SK-N-SH (cell line): ENCODE results near the gene IGSF9B. TPM values are rescaled to one million over a fixed set of nuclear protein-coding genes. Genes with fewer than 3 reads are reported as not detected.

ENCODE experiments used
- CTCF ChIA-PET: fragments of 300-600, 350-600 bp; formaldehyde crosslinking; extraction: SDS; loops from one replicate; lab custom pipeline; 2021; lab: Yijun Ruan, JAX
- POLR2A ChIA-PET: fragments of 350-600 bp; sonication (Branson Sonifier 250); formaldehyde crosslinking; extraction: SDS; loops from one replicate; lab custom pipeline; 2020; ENCODE audit warnings: antibody characterized with exemption, inconsistent platforms; lab: Yijun Ruan, JAX
- DNase-seq: peaks from one replicate; pipeline ENCODE4 v3.0.0; 2012
- H2AFZ ChIP-seq: fragments of 200-600 bp; sonication (generic); 2 replicates; pipeline ENCODE4 v1.8.1; 2016; ENCODE audit warnings: antibody characterized with exemption, mild to moderate bottlenecking, low read depth
- H3F3A ChIP-seq: fragments of 200-600 bp; sonication (generic); replicated peaks from 2 replicates; pipeline ENCODE3; 2016; ENCODE audit warnings: antibody characterized with exemption, mild to moderate bottlenecking; ENCODE audit not compliant: insufficient read depth
- H3K27ac ChIP-seq, 2 experiments: fragments of 200-500 bp in 1 of 2; fragments of 200-600 bp in 1 of 2; sonication (Bioruptor generic) in 1 of 2; sonication (generic), shearing (Covaris generic) in 1 of 2; 2 replicates each; pipeline versions ENCODE4 v1.5.1 to v1.6.1; 2014 to 2016; ENCODE audit warnings: low read depth in 2 of 2, inconsistent platforms in 1 of 2, low read length in 1 of 2, mild to moderate bottlenecking in 1 of 2, mixed read lengths in 1 of 2
- H3K27me3 ChIP-seq: fragments of 200-600 bp; sonication (generic), shearing (Covaris generic); 2 replicates; pipeline ENCODE4 v1.6.1; 2016; ENCODE audit warnings: mixed run types; ENCODE audit not compliant: insufficient read depth
- H3K36me3 ChIP-seq, 2 experiments: fragments of 200-500 bp in 1 of 2; fragments of 200-600 bp in 1 of 2; sonication (Bioruptor generic) in 1 of 2; sonication (generic) in 1 of 2; replicated peaks in 1 of 2; 2 replicates each; pipeline versions ENCODE3 to v1.5.1; 2014 to 2016; ENCODE audit warnings: low read length in 1 of 2, mild to moderate bottlenecking in 1 of 2; ENCODE audit not compliant: insufficient read depth in 2 of 2, control insufficient read depth in 1 of 2
- H3K4me1 ChIP-seq, 2 experiments: fragments of 200-500 bp in 1 of 2; fragments of 200-600 bp in 1 of 2; sonication (Bioruptor generic) in 1 of 2; sonication (generic), shearing (Covaris generic) in 1 of 2; 2 replicates each; pipeline versions ENCODE4 v1.5.1 to v1.6.1; 2014 to 2016; ENCODE audit warnings: low read depth in 1 of 2, low read length in 1 of 2, mixed run types in 1 of 2; ENCODE audit not compliant: insufficient read depth in 2 of 2, control insufficient read depth in 1 of 2
- H3K4me2 ChIP-seq: fragments of 200-600 bp; sonication (generic), shearing (Covaris generic); 2 replicates; pipeline ENCODE4 v1.6.1; 2017; ENCODE audit warnings: mixed run types
- H3K4me3 ChIP-seq, 2 experiments: fragments of 200-500 bp in 1 of 2; fragments of 200-600 bp in 1 of 2; sonication (Bioruptor generic) in 1 of 2; sonication (generic), shearing (Covaris generic) in 1 of 2; 2 replicates each; pipeline versions ENCODE4 v1.5.1 to v1.8.1; 2014 to 2016; ENCODE audit warnings: low read depth in 2 of 2, inconsistent platforms in 1 of 2, low read length in 1 of 2, mild to moderate bottlenecking in 1 of 2, mixed read lengths in 1 of 2, moderate library complexity in 1 of 2
- H3K79me2 ChIP-seq: fragments of 200-600 bp; sonication (generic); 2 replicates; pipeline ENCODE4 v1.8.1; 2017; ENCODE audit warnings: mild to moderate bottlenecking; ENCODE audit not compliant: insufficient read depth
- H3K9ac ChIP-seq: fragments of 200-600 bp; sonication (generic); 2 replicates; pipeline ENCODE4 v1.6.1; 2017; ENCODE audit warnings: mixed run types
- H3K9me2 ChIP-seq: fragments of 200-600 bp; sonication (generic); 2 replicates; pipeline ENCODE4 v1.6.1; 2017; ENCODE audit warnings: mixed run types
- H3K9me3 ChIP-seq: fragments of 200-600 bp; sonication (generic); 2 replicates; pipeline ENCODE4 v1.6.1; 2017; ENCODE audit warnings: mixed run types, mild to moderate bottlenecking, moderate library complexity
- H4K20me1 ChIP-seq: fragments of 200-600 bp; sonication (generic); 2 replicates; pipeline ENCODE4 v1.6.1; 2017; ENCODE audit warnings: mild to moderate bottlenecking, mixed run types; ENCODE audit not compliant: insufficient read depth
- CHD2 ChIP-seq: fragments of 150-350 bp; IDR thresholded peaks from 2 replicates; pipeline ENCODE4 v1.6.1; 2018; ENCODE audit warnings: low read length; ENCODE audit not compliant: partially characterized antibody
- CTCF ChIP-seq: fragments of 200-600 bp; sonication (generic); IDR thresholded peaks from 2 replicates; pipeline ENCODE4 v1.6.1; 2017; ENCODE audit warnings: antibody characterized with exemption, mild to moderate bottlenecking, moderate library complexity
- ELF1 ChIP-seq: IDR thresholded peaks from 2 replicates; pipeline ENCODE4 v1.4.0; 2012
- EP300 ChIP-seq, 2 experiments: IDR thresholded peaks; 2 replicates each; pipeline versions ENCODE4 v1.4.0 to v1.6.1; 2012; ENCODE audit warnings: borderline replicate concordance in 1 of 2, low read depth in 1 of 2, low read length in 1 of 2
- FOXJ3 ChIP-seq: sonication (generic); formaldehyde crosslinking; IDR thresholded peaks from 2 replicates; pipeline ENCODE4 v1.5.1; 2020; ENCODE audit warnings: mild to moderate bottlenecking, missing genetic modification reagents
- FOXM1 ChIP-seq: IDR thresholded peaks from 2 replicates; pipeline ENCODE4 v1.4.0; 2012; ENCODE audit warnings: low read depth, mild to moderate bottlenecking
- IRF3 ChIP-seq: fragments of 150-350 bp; IDR thresholded peaks from 2 replicates; pipeline ENCODE4 v1.6.1; 2016; ENCODE audit warnings: mild to moderate bottlenecking, low read depth, low read length
- MAX ChIP-seq: IDR thresholded peaks from 2 replicates; pipeline ENCODE4 v1.4.0; 2012; ENCODE audit warnings: low read depth
- NRF1 ChIP-seq: IDR thresholded peaks from 2 replicates; pipeline ENCODE4 v1.6.1; 2012; ENCODE audit warnings: low read depth, mild to moderate bottlenecking, low read length
- PBX3 ChIP-seq: IDR thresholded peaks from 2 replicates; pipeline ENCODE4; 2012
- POLR2AphosphoS5 ChIP-seq: IDR thresholded peaks from 2 replicates; pipeline ENCODE4 v1.6.1; 2012; ENCODE audit warnings: low read depth, low read length
- RAD21 ChIP-seq: IDR thresholded peaks from 2 replicates; pipeline ENCODE4 v1.6.1; 2012; ENCODE audit warnings: mild to moderate bottlenecking, low read length
- RCOR1 ChIP-seq: fragments of 150-350 bp; IDR thresholded peaks from 2 replicates; pipeline ENCODE4 v1.6.1; 2017; ENCODE audit warnings: antibody characterized with exemption, low read length
- REST ChIP-seq: IDR thresholded peaks from 2 replicates; pipeline ENCODE4 v1.6.1; 2012; ENCODE audit warnings: mild to moderate bottlenecking, low read depth, low read length, moderate library complexity
- SIN3A ChIP-seq: IDR thresholded peaks from 2 replicates; pipeline ENCODE4 v1.6.1; 2012; ENCODE audit warnings: low read depth, mild to moderate bottlenecking, low read length, moderate library complexity, borderline replicate concordance
- TEAD4 ChIP-seq: IDR thresholded peaks from 2 replicates; pipeline ENCODE4 v1.4.0; 2012; ENCODE audit warnings: mild to moderate bottlenecking, borderline replicate concordance; ENCODE audit not compliant: insufficient read depth
- USF1 ChIP-seq: IDR thresholded peaks from 2 replicates; pipeline ENCODE4 v1.4.0; 2012; ENCODE audit warnings: low read depth, borderline replicate concordance
- WGBS: methylation state at CpG from one replicate; pipeline ENCODE4 v1.1.6; 2017; ENCODE audit warnings: low lambda C conversion rate; 5-methylcytosine and 5-hydroxymethylcytosine counted together
- polyA plus RNA-seq, 3 experiments: library from polyadenylated mRNA; depleted of rRNA; stranded (reverse); fragments of >200 nt; gene quantifications; 2 replicates each; pipeline ENCODE4 v1.2.3, GENCODE V29; 2012

Gene IGSF9B
- polyA plus RNA-seq, 1 of the 3 experiments (the other 2 are of a cell fraction) = 0.41 TPM

GRCh38 chr11:133940034-133940433 is 16.7 kb downstream of the IGSF9B start:
- TF ChIP-seq USF1 (no peak), PBX3 (no peak), CHD2 (no peak), ELF1 (no peak), POLR2AphosphoS5 (no peak), EP300 (IDR thresholded peaks at IDR 0.05; ENCODE audit: borderline replicate concordance in 1 of 2, low read depth in 1 of 2, low read length in 1 of 2) (no peak), IRF3 (no peak), RCOR1 (no peak), REST (no peak), FOXJ3 (CRISPR knock-in tag) (no peak), CTCF (no peak), FOXM1 (no peak), RAD21 (no peak), SIN3A (no peak), TEAD4 (no peak), NRF1 (no peak), MAX (no peak)
- H3K9me2 ChIP-seq = no peaks in the 10 kb centered on the region
- H2AFZ ChIP-seq = no peak overlapping the region
- no peaks in the 10 kb centered on the region for H3K9me3 ChIP-seq
- peaks cover 0 to 85% of the 10 kb centered on the region in 2 experiments; a peak in 1 of 4 replicates for H3K4me1 ChIP-seq
- DNase-seq = no peak
- no peaks in the 10 kb centered on the region for H3K27me3 ChIP-seq
- no peaks in the 10 kb centered on the region for H3K79me2 ChIP-seq
- POLR2A ChIA-PET = no interaction called here
- no peak overlapping the region for H3K9ac ChIP-seq
- H4K20me1 ChIP-seq = no peaks in the 10 kb centered on the region
- CTCF ChIA-PET = no interaction called here
- H3K4me2 ChIP-seq = no peak overlapping the region
- H3K4me3 ChIP-seq = no peak overlapping the region
- H3K36me3 ChIP-seq = no peaks in the 10 kb centered on the region
- 94% methylated on average over 56 of the region's 56 CpGs for WGBS
- no peak overlapping the region; a peak in 1 of 4 replicates for H3K27ac ChIP-seq
- H3F3A ChIP-seq = no peaks in the 10 kb centered on the region
